GM23338 (cell line): ENCODE measurements around the gene CPEB2. TPM values are rescaled to one million over a fixed set of nuclear protein-coding genes. Genes with fewer than 3 reads are reported as not detected.

ENCODE experiments used
- ATAC-seq: fragments of 200-7000 bp; cut with Tn5 transposase; 3 replicates; pipeline ENCODE4 v1.9.1; 2020
- DNase-seq: peaks from one replicate; pipeline ENCODE4 v3.0.0-alpha.2; 2015; ENCODE audit warnings: low spot score
- H2AFZ ChIP-seq: fragments of 200-600 bp; sonication (generic); 2 replicates; pipeline ENCODE4 v1.8.0; 2016; ENCODE audit warnings: antibody characterized with exemption, mild to moderate bottlenecking, moderate library complexity
- H3F3A ChIP-seq: fragments of 200-600 bp; sonication (generic); replicated peaks from 2 replicates; pipeline ENCODE4 v1.8.0; 2017; ENCODE audit warnings: antibody characterized with exemption, mixed run types, low read depth
- H3K27ac ChIP-seq: fragments of 200-600 bp; sonication (generic); 2 replicates; pipeline ENCODE4 v1.6.1; 2016; ENCODE audit warnings: low read depth
- H3K27me3 ChIP-seq: fragments of 200-600 bp; sonication (generic); 2 replicates; pipeline ENCODE4 v1.8.0; 2016; ENCODE audit warnings: mild to moderate bottlenecking, mixed run types, moderate library complexity; ENCODE audit not compliant: insufficient read depth
- H3K36me3 ChIP-seq: fragments of 200-600 bp; sonication (generic); 2 replicates; pipeline ENCODE4 v1.8.0; 2016; ENCODE audit warnings: mild to moderate bottlenecking; ENCODE audit not compliant: insufficient read depth
- H3K4me1 ChIP-seq: fragments of 200-600 bp; sonication (generic); 2 replicates; pipeline ENCODE4 v1.8.0; 2016; ENCODE audit warnings: mild to moderate bottlenecking, moderate library complexity; ENCODE audit not compliant: insufficient read depth
- H3K4me2 ChIP-seq: fragments of 200-600 bp; sonication (generic); 2 replicates; pipeline ENCODE4 v1.7.1; 2017; ENCODE audit warnings: mixed run types
- H3K4me3 ChIP-seq: fragments of 200-600 bp; sonication (generic); 2 replicates; pipeline ENCODE4 v1.6.1; 2016; ENCODE audit warnings: mixed run types
- H3K79me2 ChIP-seq: fragments of 200-600 bp; sonication (generic); replicated peaks from 2 replicates; pipeline ENCODE4 v1.8.0; 2017; ENCODE audit warnings: mild to moderate bottlenecking; ENCODE audit not compliant: insufficient read depth
- H3K9me2 ChIP-seq: fragments of 200-600 bp; sonication (generic); 2 replicates; pipeline ENCODE4 v1.8.0; 2017; ENCODE audit not compliant: insufficient read depth
- H4K20me1 ChIP-seq: fragments of 200-600 bp; sonication (generic); replicated peaks from 2 replicates; pipeline ENCODE4 v1.8.0; 2017; ENCODE audit warnings: mild to moderate bottlenecking; ENCODE audit not compliant: insufficient read depth
- H3K27ac Mint-ChIP-seq: 2 replicates; pipeline ENCODE4 v1.8.0; 2020; ENCODE audit warnings: inconsistent platforms, mild to moderate bottlenecking, moderate library complexity, mixed read lengths
- H3K27me3 Mint-ChIP-seq: 3 replicates; pipeline ENCODE4 v1.8.0; 2022; ENCODE audit warnings: low read depth, mild to moderate bottlenecking, moderate library complexity, mixed read lengths, inconsistent platforms; ENCODE audit not compliant: insufficient read depth, poor library complexity
- H3K36me3 Mint-ChIP-seq: 3 replicates; pipeline ENCODE4 v1.8.0; 2021; ENCODE audit warnings: low read depth, mild to moderate bottlenecking, inconsistent platforms, moderate library complexity, mixed read lengths
- H3K4me1 Mint-ChIP-seq: 3 replicates; pipeline ENCODE4 v1.8.0; 2020; ENCODE audit warnings: mild to moderate bottlenecking, inconsistent platforms, mixed read lengths
- H3K4me3 Mint-ChIP-seq: 3 replicates; pipeline ENCODE4 v1.8.0; 2021; ENCODE audit warnings: moderate library complexity, mild to moderate bottlenecking, inconsistent platforms, mixed read lengths
- H3K9me3 Mint-ChIP-seq: 3 replicates; pipeline ENCODE4 v1.8.0; 2020; ENCODE audit warnings: moderate library complexity, mild to moderate bottlenecking, inconsistent platforms, mixed read lengths
- CTCF ChIP-seq, 2 experiments: fragments of 200-600 bp in 1 of 2; sonication (generic) in 1 of 2; conservative IDR thresholded peaks; 2 replicates each; pipeline versions ENCODE4 v1.5.1 to v1.6.1; 2016 to 2017; ENCODE audit warnings: antibody characterized with exemption in 2 of 2, low read depth in 2 of 2, mild to moderate bottlenecking in 2 of 2, moderate library complexity in 1 of 2
- ETS1 ChIP-seq: IDR thresholded peaks from 2 replicates; pipeline ENCODE4 v1.6.1; 2016; ENCODE audit warnings: antibody characterized with exemption
- EZH2 ChIP-seq: fragments of 200-600 bp; sonication (generic); IDR thresholded peaks from one replicate; pipeline ENCODE4 v1.8.0; 2017; ENCODE audit warnings: antibody characterized with exemption, mild to moderate bottlenecking, low read depth; ENCODE audit not compliant: unreplicated experiment
- EZH2phosphoT487 ChIP-seq: fragments of 200-600 bp; sonication (generic); IDR thresholded peaks from one replicate; pipeline ENCODE4 v1.8.1; 2018; ENCODE audit warnings: antibody characterized with exemption; ENCODE audit not compliant: unreplicated experiment
- JUNB ChIP-seq: IDR thresholded peaks from one replicate; pipeline ENCODE4 v1.6.1; 2016; ENCODE audit warnings: antibody characterized with exemption; ENCODE audit not compliant: unreplicated experiment
- NANOG ChIP-seq: IDR thresholded peaks from 2 replicates; pipeline ENCODE4 v1.6.1; 2016; ENCODE audit warnings: antibody characterized with exemption, borderline replicate concordance
- POLR2AphosphoS5 ChIP-seq: IDR thresholded peaks from 2 replicates; pipeline ENCODE4 v1.6.1; 2016; ENCODE audit warnings: antibody characterized with exemption, low read depth
- STAT1 ChIP-seq: IDR thresholded peaks from one replicate; pipeline ENCODE4 v1.6.1; 2016; ENCODE audit warnings: antibody characterized with exemption; ENCODE audit not compliant: unreplicated experiment
- ZNF114 ChIP-seq: fragments of 250-450 bp; sonication (Bioruptor Pico); IDR thresholded peaks from 2 replicates; pipeline ENCODE4 v1.5.0; 2020; ENCODE audit warnings: mild to moderate bottlenecking, moderate library complexity
- ZNF462 ChIP-seq: fragments of 250-450 bp; sonication (Bioruptor Pico); IDR thresholded peaks from 2 replicates; pipeline ENCODE4 v1.5.0; 2020; ENCODE audit warnings: mild to moderate bottlenecking, moderate library complexity
- polyA plus RNA-seq: library from polyadenylated mRNA; unstranded; fragments of >200 nt; fragmentation: Nextera tagmentation; extraction: Ambion mirVana; gene quantifications from 2 replicates; pipeline ENCODE4 v1.2.1, GENCODE V29; 2016
- total RNA-seq: library from RNA; depleted of rRNA; stranded (reverse); fragments of >200 nt; shearing (Covaris generic); gene quantifications from 2 replicates; pipeline ENCODE4 v1.2.3, GENCODE V29; 2014

CPEB2 gene
- total and polyA plus RNA-seq, 2 experiments from 2014 or later: 0.66 to 2.4 TPM

- Histone ChIP-seq H2AFZ (no peak overlapping the region), H3K36me3 (no peaks in the 10 kb centered on the region), H3F3A (no peaks in the 10 kb centered on the region), H3K79me2 (no peaks in the 10 kb centered on the region), H4K20me1 (no peaks in the 10 kb centered on the region), H3K4me3 (no peak overlapping the region), H3K27ac (no peak overlapping the region), H3K9me2 (no peaks in the 10 kb centered on the region), H3K4me2 (no peak overlapping the region), H3K4me1 (peaks cover 5% of the 10 kb centered on the region; the same call in 1 of the 2 replicates), H3K27me3 (no peaks in the 10 kb centered on the region)
- DNase-seq (no peak), ATAC-seq (no peak)
- H3K4me1 Mint-ChIP-seq: peaks cover 6% of the 10 kb centered on the region
- no peaks in the 10 kb centered on the region for H3K27me3 Mint-ChIP-seq
- no peak for TF ChIP-seq JUNB
- H3K9me3 Mint-ChIP-seq: no peaks in the 10 kb centered on the region
- no peak overlapping the region for H3K4me3 Mint-ChIP-seq
- H3K36me3 Mint-ChIP-seq: no peaks in the 10 kb centered on the region
- no peak overlapping the region for H3K27ac Mint-ChIP-seq
Measured at GRCh38 chr4:15025693-15026092, 23.4 kb downstream of the CPEB2 start.

GRCh38 chr4:15027921-15028435 lies 25.7 kb downstream of the CPEB2 start:
- H3F3A ChIP-seq: no peaks in the 10 kb centered on the region
- Mint-ChIP-seq H3K4me1 (peaks cover 5% of the 10 kb centered on the region; the same call in 2 of the 3 replicates), H3K4me3 (no peak overlapping the region), H3K36me3 (peaks cover 1% of the 10 kb centered on the region; the same call in 1 of the 3 replicates), H3K27ac (no peak overlapping the region), H3K9me3 (no peaks in the 10 kb centered on the region), H3K27me3 (no peaks in the 10 kb centered on the region)
- H3K4me1 ChIP-seq: peaks cover 5% of the 10 kb centered on the region; the same call in 1 of the 2 replicates
- no peaks in the 10 kb centered on the region for H3K9me2 ChIP-seq
- no peak overlapping the region for H2AFZ ChIP-seq
- H3K27ac ChIP-seq: no peak overlapping the region
- no peaks in the 10 kb centered on the region for H3K27me3 ChIP-seq
- H3K4me3 ChIP-seq: no peak overlapping the region
- no peak for DNase-seq
- no peaks in the 10 kb centered on the region for H4K20me1 ChIP-seq
- no peak for ATAC-seq
- H3K36me3 ChIP-seq: no peaks in the 10 kb centered on the region
- H3K79me2 ChIP-seq: no peaks in the 10 kb centered on the region
- H3K4me2 ChIP-seq: no peak overlapping the region
- no peak for TF ChIP-seq EZH2
- no peak for TF ChIP-seq CTCF (conservative IDR thresholded peaks at IDR 0.05; ENCODE audit: low read depth in 2 of 2)
- TF ChIP-seq NANOG: no peak
- TF ChIP-seq ETS1: no peak
- no peak for TF ChIP-seq STAT1
- TF ChIP-seq POLR2AphosphoS5: no peak
- no peak for TF ChIP-seq ZNF114 (CRISPR knock-in tag)
- TF ChIP-seq EZH2phosphoT487: no peak
- TF ChIP-seq ZNF462 (CRISPR knock-in tag): no peak
